NCI-H774 (cell line): Measurements from ENCODE around the gene ZNF488.
"Not testable (repeated sequence)": the region's sequence is repeated elsewhere in the genome, so short reads cannot be mapped to it uniquely, and the experiment has no call there.

ENCODE experiments used
- DNase-seq: peaks from one replicate; lab custom pipeline; 2025; lab: John Stamatoyannopoulos, UW

The ZNF488 gene

GRCh38 chr10:47384148-47384921 lies at the start of gene ZNF488:
Gene ZNF488, minus strand, starts transcription at chr10:47384293. Its CDS starts 15,464 bp downstream, at chr10:47368829.
- peak; percentile 89 for DNase-seq

- DNase-seq, result no peak
These were observed 41.8 kb upstream of the ZNF488 start for GRCh38 chr10:47425813-47426419.

- no peak for DNase-seq
These were observed 40.1 kb upstream of the ZNF488 start for GRCh38 chr10:47424231-47424630.

GRCh38 chr10:47423476-47423875 lies 39.4 kb upstream of the ZNF488 start:
- DNase-seq, result no peak

GRCh38 chr10:47421057-47421952 lies 37.2 kb upstream of the ZNF488 start:
- no peak for DNase-seq

- no peak for DNase-seq
These were observed 36.4 kb upstream of the ZNF488 start for GRCh38 chr10:47420305-47421056.

GRCh38 chr10:47419421-47419820 lies 35.3 kb upstream of the ZNF488 start:
- DNase-seq, result no peak

- DNase-seq, result no peak
These were observed 34.9 kb upstream of the ZNF488 start for GRCh38 chr10:47418966-47419365.

- DNase-seq, result no peak
These were observed 34.2 kb upstream of the ZNF488 start for GRCh38 chr10:47418321-47418720.

- not testable (repeated sequence) for DNase-seq
These were observed 32.5 kb upstream of the ZNF488 start for GRCh38 chr10:47416305-47417218.

GRCh38 chr10:47415520-47416304 lies 31.6 kb upstream of the ZNF488 start:
- no peak for DNase-seq

- no peak for DNase-seq
These were observed 30.8 kb upstream of the ZNF488 start for GRCh38 chr10:47414752-47415519.

GRCh38 chr10:47414227-47414592 lies 30.1 kb upstream of the ZNF488 start:
- no peak for DNase-seq

- DNase-seq, result no peak
These were observed 29.6 kb upstream of the ZNF488 start for GRCh38 chr10:47413531-47414226.

GRCh38 chr10:47412869-47413268 lies 28.8 kb upstream of the ZNF488 start:
- DNase-seq, result no peak

- DNase-seq, result no peak
These were observed 28.2 kb upstream of the ZNF488 start for GRCh38 chr10:47412177-47412730.

- DNase-seq, result no peak
These were observed 26.8 kb upstream of the ZNF488 start for GRCh38 chr10:47410862-47411261.

GRCh38 chr10:47410271-47410670 lies 26.2 kb upstream of the ZNF488 start:
- DNase-seq, result no peak
